ENCODE results near the gene LRRC51.

- TF ChIP-seq CTCF (IDR thresholded peaks at IDR 0.05) (no peak), POLR2A (IDR thresholded peaks at IDR 0.05) (no peak)
Measured at GRCh38 chr11:72088076-72088808, 7.6 kb downstream of the LRRC51 start.

Measured in uterus (tissue), 2 donors.